Sigmoid colon (tissue), 4 donors: ENCODE measurements around the gene ZXDC.

Experiments
- POLR2A ChIP-seq, 2 donors: fragments of 450-650 bp; IDR thresholded peaks; one replicate each; pipeline ENCODE4 v1.6.1; 2016; ENCODE audit warnings: antibody characterized with exemption in 2 of 2, mild to moderate bottlenecking in 2 of 2, moderate library complexity in 2 of 2
- POLR2AphosphoS5 ChIP-seq, 4 donors: sonication (generic); formaldehyde crosslinking; IDR thresholded peaks; one replicate each; pipeline ENCODE4 v1.6.1; 2017; ENCODE audit warnings: antibody characterized with exemption in 4 of 4
- TF ChIP-seq, protein P1 (sequence below), 4 experiments: fragments of 450-650 bp in 3 of 4; fragments of 200-600 bp in 1 of 4; IDR thresholded peaks; one replicate each; pipeline ENCODE4 v1.5.1; 2016 to 2019; ENCODE audit warnings: antibody characterized with exemption in 4 of 4, mild to moderate bottlenecking in 3 of 4, moderate library complexity in 2 of 4

DNA sequence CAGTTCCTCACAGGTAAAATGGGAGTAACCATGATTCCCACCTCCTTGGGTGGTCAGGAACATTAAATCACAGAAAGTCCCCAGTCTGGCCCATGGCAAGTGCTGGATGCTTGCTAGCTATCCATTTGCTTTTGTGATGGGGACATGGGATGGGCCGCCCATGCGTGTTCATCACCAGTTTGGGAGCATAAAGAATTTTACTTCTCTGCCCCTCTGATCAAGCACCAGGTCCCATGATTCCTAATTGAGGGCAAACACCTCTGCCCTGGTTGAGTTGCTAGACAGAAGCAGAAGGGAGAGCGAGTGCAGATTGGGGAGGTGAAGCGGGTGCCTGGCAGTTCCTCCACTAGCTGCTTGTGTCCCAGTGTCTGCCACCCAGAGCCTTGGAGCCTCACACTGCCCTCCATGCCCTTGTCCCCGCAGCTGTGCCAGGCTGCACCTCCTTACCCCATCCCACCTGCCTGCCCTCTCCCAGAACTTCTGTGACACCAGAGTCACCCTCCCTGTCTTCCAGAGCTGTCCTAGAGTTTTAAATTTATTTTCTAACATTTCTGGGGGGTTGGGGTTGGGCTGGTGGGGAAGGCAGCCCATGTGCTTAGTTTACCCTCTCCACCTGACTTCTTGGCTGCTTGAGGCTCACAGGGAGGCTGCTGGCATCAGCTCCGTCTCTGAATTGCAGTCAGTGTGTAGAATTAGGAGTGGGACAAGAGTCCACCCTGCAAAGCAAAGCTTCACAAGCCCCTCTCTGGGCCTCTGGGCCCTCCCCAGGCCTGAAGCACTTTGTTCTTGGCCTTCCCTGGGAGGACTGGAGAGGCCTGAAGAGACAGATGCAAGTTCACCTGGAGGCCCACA, 62.6 kb downstream of the ZXDC start:
- TF ChIP-seq, protein P1, sequence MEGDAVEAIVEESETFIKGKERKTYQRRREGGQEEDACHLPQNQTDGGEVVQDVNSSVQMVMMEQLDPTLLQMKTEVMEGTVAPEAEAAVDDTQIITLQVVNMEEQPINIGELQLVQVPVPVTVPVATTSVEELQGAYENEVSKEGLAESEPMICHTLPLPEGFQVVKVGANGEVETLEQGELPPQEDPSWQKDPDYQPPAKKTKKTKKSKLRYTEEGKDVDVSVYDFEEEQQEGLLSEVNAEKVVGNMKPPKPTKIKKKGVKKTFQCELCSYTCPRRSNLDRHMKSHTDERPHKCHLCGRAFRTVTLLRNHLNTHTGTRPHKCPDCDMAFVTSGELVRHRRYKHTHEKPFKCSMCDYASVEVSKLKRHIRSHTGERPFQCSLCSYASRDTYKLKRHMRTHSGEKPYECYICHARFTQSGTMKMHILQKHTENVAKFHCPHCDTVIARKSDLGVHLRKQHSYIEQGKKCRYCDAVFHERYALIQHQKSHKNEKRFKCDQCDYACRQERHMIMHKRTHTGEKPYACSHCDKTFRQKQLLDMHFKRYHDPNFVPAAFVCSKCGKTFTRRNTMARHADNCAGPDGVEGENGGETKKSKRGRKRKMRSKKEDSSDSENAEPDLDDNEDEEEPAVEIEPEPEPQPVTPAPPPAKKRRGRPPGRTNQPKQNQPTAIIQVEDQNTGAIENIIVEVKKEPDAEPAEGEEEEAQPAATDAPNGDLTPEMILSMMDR (IDR thresholded peaks at IDR 0.05), result no peak
- TF ChIP-seq POLR2A (IDR thresholded peaks at IDR 0.05), result no peak
- no peak for TF ChIP-seq POLR2AphosphoS5 (IDR thresholded peaks at IDR 0.05)
